LoVo (cell line): Measurements from ENCODE around the gene DACT2.
"Not testable (repeated sequence)": the region's sequence is repeated elsewhere in the genome, so short reads cannot be mapped to it uniquely, and the experiment has no call there.

Source experiments
- DNase-seq: peaks from one replicate; pipeline ENCODE4 v3.0.0-alpha.2; 2016; ENCODE audit warnings: low spot score

DACT2 gene

DNA sequence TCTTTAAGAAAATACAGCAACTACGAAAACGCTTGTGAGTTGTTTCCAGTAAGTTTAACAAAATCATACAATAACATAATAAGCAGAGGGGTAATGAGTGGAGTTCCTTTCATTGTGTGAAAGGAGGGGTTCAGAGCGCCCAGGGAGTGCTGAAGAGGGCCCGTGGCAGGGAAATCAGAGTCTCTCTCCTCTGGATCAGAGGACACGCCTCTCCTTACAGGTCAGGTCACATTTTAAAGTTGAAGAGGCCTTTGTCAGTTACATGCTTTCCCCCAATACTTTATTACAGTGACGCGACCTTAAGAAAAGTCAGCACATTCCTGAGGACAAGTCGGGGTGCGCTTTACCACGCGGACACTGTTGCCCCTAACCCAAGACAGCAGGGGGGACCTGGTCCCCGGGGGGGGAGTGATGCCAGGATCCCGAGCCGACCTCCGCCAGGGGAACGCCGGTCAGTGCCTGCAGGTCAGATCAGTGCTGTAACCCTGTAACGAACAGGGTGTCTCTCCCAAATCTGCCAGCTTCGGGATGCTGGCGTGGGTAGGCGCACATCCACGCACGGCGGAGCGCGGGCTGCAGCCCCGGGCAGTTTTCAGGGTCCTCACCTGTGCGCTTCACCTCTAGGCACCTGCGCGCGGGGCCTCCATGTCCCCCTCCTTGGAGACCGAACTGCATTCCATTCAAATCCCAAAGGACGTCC, 848 bp downstream of the DACT2 start:
- no peak for DNase-seq

- no peak for DNase-seq
Measured at GRCh38 chr6:168318090-168318489, 1.5 kb downstream of the DACT2 start.

DNA sequence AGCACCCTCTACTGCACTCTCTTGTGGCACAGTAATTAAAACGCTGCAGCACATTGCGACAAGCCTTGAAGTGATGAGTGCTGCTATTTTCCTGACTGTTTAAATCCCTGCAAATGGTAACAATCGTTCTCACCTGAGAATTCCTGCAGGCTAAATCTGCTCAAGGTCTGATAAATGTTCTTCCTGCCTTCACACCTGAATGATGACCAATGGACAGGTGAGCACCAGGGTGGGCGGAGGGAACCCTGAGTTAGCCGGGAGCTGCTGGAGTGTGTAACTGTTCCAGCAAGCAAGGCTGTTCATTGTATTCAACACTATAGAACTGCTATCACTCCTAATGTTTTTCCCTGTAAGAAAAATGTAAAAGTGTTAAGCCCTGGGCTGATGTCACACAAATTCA, 4.0 kb downstream of the DACT2 start:
- no peak for DNase-seq

DNA sequence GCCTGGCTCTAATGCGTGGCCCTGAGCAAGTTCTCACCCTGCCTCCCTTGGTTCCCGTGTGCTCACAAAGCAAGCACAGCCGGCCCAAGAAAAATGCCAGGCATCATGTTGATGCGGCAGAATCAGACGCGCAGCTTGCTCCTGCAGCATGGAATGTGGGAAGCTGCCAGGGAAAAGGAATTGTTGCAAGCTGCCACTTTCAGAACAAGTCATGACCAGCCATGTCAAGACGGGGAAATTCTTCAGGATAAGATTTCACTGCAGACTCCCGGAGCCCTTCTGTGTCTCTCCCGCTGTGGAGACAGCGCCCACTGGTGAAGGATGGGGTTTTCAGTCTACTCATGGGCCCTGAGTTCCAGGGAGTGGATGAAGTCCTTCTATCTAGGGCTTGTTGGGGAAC, 4.6 kb downstream of the DACT2 start:
- no peak for DNase-seq

DNA sequence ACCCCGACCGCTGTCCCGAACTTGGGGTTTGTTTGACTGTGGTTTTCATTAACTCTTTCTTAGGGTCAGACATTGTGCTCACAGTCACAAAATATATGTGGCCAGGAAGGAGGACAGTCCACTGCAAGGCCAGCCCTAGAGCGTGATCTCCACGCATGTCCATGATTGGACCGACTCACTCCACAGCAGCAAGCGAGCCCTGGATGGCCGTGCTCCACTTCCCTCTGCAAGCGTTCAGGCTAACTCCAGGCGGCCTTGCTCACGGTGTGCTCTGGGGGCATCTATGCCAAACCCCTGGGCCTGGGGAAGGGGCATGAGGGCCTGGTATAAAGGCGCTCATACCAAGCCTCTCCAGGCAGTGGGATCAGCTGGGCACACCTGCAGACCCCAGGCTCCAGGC, 5.6 kb downstream of the DACT2 start:
- no peak for DNase-seq

- no peak for DNase-seq
Measured at GRCh38 chr6:168313431-168314011, 6.1 kb downstream of the DACT2 start.

DNA sequence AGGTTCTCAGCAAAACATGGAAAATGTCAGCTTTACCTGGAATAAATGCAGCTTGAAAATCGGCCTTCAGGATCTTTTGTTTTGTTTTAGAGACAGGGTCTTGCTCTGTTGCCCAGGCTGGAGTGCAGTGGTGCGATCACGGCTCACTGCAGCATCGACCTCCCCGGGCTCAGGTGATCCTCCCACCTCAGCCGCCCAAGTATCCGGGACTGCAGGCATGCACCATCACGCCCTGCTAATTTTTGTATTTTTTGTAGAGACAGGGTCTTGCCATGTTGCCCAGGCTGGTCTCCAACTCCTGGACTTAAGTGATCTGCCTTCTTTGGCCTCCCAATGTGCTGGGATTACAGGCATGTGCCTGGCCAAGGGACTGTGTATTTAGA, 7.5 kb downstream of the DACT2 start:
- DNase-seq = not testable (repeated sequence)

DNA sequence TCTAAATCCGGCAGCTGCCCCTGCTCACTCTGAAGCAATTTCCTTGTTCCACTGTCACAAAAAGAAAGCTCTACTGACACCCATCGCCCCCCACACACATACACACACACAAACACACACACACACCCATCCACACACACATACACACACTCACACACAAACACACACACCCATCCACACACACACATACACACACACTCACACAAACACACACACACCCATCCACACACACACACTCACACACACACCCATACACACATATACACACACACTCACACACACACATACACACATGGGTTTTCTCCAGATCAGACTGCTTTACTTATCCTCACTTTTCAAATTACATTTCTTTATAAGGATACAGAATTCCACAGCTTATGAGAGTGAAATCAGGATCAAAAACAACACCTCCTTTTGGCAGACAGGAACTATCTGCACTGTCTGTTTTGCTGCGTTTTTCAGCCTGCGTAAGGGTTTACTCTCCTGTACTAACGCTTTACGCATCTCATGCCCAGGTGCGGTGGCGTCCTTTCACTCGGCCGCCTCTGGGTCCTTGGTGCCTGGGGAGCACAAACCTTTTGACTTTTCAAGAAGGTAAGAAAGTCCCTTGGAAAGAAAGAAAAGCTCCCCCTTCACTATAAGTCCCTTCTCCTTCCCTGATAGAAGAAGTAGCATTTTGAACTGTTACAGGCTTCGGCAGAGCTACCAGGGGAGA, 8.0 kb downstream of the DACT2 start:
- DNase-seq = no peak

DNA sequence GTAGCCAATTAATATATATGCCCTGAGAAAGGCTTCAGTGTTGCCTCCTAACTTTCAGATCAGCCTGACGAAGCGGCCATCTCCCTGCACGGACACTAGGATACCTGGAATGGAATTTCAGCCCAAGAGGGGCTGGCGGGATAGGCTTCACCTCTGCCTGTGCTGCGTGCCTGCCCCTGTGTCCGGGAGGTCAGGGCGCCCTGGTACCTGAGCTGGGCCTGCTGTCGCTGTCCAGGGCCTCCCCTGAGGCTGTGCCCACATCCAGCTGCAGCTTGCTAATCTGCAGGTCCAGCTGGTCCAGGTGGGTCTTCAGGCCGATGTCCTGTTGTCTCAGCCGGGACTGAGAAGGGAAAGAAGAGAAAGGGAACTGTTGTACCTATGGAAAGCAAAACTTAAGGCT, 8.6 kb downstream of the DACT2 start:
- DNase-seq = no peak

- DNase-seq = no peak
Measured at GRCh38 chr6:168310403-168310802, 9.2 kb downstream of the DACT2 start.

GRCh38 chr6:168309997-168310396, 9.6 kb downstream of the DACT2 start:
- no peak for DNase-seq

- DNase-seq = no peak
Measured at GRCh38 chr6:168309183-168309582, 10.4 kb downstream of the DACT2 start.

DNA sequence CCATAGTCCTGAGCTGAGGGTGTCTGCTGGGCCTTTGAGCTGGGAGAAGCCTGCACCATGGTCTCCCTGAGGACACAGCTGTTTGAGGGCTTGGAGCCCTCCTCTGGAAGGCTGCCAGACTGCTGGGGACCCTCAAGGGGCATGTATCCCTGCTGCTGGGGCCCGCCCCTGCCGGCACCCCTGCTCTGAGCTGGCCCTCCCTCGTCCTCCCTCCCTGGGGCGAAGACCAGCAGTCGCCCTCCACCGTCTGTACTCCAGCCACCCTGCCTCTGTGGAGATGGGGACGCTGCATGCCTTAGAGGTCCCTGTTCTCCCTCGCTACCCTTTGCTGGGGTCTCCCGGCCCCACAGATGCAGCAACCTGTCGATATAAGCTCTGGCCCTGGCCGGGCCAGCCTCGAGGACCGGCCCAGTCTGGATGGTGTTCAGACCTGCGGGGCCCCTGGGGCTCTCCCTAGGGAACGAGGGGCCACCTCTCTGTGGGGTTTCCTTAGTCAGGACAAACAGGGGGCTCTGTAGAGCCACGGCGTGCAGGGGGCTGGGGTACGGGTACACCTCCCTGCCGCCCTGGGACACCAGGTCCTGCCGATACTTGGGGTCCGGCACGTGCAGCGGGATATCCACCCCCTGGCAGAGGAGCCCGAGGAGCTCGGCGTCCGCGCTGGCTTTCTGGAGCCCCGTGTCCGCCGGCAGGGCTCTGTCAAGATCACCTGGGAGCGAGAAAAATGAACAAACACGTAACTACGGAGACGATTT, 11.0 kb downstream of the DACT2 start:
- DNase-seq = no peak

- no peak for DNase-seq
Measured at GRCh38 chr6:168307695-168308021, 11.9 kb downstream of the DACT2 start.

GRCh38 chr6:168307015-168307694, 12.4 kb downstream of the DACT2 start:
- DNase-seq = no peak

- no peak for DNase-seq
Measured at GRCh38 chr6:168305863-168306262, 13.7 kb downstream of the DACT2 start.

GRCh38 chr6:168305096-168305749, 14.4 kb downstream of the DACT2 start:
- no peak for DNase-seq

DNA sequence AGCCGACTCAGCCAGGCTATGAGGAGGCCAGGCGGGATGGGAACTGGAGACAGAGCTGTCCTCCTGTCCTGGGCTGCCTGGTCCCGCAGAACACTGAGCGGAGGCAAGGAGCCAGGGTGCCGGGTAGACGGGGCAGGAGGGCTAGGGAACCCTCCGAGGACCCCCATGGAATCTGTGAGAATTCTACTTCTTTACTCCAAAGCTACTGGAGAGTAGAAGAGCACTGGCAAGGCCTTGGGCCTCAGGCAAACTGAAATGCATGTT, 14.9 kb downstream of the DACT2 start:
- no peak for DNase-seq

DNA sequence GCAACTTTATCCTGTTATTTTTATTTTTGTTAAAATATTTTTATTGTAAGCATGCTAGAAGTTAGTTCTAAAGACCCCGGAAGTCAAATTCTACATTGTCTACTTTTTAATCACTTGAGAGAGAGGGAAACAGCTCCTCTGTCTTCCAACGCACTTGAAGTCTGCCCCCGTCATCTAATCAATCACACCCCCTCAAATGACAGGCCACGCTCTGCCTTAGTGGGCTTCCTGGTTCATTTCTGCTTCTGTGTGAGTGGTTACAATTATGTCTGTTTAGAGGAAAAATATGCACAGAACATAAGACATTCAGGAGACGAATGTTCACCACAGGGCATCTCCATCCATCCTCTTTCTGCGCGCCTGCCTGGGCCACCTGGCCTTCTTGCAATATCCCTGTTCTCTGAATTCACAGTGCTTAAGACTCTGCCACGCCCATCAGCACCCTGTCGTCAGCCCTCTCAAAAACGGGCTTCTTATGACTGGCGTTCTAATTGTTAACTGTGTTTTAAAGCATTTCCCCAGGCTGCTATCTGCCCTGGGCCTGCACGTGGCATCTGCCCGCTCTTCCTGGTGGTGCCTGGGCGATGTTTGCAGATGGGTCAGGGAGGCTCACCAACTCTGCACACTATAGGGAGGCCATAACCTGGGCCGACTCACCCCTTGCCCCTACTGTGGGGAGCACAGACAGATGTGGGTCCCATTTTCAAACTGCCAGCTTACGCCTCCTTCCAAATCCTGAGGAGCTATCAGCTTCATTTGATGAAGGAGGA, 15.4 kb downstream of the DACT2 start:
- DNase-seq = no peak

DNA sequence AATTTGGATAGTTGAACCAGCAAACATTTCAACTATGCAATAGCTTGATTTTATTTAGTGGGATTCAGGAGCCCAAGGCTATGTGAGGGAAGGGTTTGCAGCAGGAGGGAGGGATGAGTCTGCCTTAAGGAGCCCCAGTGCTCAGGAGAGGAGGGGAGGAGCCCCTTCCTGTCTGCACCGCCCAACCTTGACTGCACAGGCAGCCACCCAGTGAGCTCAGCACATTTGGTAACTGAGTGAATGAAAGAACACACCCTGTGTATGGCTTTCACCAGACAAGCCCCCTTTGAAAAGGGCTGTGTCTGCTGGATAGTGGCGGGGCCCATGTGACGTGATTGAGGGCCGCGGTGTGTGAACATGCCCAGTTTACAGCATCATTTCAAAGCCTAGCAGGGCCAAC, 17.0 kb downstream of the DACT2 start:
- DNase-seq = no peak

- no peak for DNase-seq
Measured at GRCh38 chr6:168301648-168302398, 17.8 kb downstream of the DACT2 start.
